HG02885 (cell line): Measurements from ENCODE around the gene G3BP1.
"Not testable (repeated sequence)": the region's sequence is repeated elsewhere in the genome, so short reads cannot be mapped to it uniquely, and the experiment has no call there.

ENCODE experiments used
- ATAC-seq: cut with Tn5 transposase; IDR thresholded peaks from one replicate; pipeline ENCODE4 v1.9.1; 2021; ENCODE audit warnings: mild to moderate bottlenecking; ENCODE audit not compliant: unreplicated experiment, poor library complexity

Gene G3BP1

DNA sequence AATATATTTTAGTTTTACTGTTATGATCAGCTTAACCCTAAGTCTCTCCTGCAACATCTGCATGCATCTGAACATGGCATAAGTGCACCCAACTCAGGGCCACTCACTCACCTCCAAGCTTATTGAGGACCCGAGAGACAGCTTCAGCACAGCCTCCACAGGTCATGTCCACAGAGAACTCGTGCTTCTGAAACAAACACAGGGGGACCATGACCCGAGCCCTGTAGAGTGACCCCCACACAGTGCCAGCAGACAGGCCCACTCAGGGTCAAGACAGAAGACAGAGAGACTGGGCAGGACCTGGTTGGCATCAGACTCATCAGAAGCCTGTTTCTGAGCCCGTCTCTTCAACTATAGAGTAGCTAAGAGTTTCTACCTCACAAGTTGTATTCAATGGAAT lies 20.2 kb upstream of the G3BP1 start:
- ATAC-seq, result no peak

DNA sequence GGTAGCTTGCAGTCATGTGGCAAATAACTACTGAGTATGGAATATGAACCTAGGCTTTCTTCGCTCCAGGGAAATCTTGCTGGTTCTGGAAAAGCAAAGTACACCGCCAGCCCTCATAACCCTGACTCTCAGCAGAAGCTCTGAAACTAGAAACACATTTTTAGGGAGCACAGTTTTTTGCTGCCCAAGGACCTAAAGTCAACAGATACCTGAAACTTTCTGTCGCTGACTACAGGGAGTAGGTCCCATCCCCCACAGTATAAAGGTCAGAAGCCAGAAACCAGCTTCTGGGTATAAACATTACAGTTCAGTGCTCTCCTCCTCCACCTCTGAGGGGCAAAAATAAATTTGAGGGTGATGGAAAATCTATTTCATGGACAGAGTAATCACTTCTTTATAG lies 16.4 kb upstream of the G3BP1 start:
- ATAC-seq, result no peak

DNA sequence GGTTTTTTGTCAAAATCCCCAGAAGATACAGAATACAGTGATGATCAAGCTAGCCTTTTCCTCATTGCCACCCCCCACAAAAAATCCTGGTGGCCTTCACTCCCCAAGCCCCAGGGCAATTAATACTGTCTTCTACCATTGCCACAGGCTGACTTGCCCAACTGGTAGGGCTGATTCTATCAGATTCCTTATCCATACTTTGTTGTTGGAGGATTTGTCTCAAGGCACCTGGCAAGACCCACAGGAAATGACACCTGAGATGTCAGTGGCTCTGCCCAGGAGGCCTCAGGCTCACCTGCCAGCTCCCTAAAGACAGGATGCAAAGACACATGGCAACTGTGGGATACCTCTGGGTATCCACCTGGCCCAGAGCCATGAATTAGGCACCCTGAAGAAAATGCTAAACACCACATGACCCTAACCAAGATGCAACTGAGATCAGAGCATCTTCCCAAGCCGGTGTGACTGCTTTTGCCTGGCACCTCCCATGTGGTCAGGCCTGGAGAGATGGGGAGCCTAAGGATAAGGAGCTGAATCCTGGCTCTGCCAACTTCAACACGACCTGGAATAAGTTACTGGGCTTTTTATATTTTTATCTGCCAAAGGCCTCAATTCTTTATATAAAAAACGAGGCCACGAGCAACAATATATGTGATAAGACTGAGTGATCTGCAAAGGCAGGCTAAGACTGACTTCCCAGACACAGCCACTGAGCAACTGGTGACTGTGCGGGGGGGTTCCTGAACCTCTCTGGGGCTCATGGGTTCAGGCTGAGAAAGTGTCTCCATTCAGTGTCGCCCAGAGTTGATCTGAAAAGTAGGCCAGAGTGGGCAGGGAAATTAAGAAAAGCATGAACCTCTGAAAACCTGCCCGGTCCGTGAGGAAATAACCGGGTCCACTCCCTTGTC lies 14.3 kb upstream of the G3BP1 start:
- ATAC-seq, result peak; percentile 24

DNA sequence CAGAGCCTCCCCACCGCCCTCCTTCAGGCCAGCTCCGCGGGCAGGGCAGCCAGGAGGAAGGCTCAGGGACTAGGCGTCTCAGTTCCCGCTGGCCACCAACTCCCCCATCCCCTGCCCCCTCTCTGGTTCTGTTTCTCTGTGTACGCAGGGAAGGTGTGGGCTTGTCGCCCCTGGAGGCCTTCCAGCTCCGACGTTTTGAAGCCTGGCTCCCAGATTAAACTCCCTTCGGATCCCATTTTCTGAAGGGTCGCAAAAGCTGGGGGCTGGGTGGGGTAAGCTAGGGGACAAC lies 13.7 kb upstream of the G3BP1 start:
- ATAC-seq, result peak; percentile 17

DNA sequence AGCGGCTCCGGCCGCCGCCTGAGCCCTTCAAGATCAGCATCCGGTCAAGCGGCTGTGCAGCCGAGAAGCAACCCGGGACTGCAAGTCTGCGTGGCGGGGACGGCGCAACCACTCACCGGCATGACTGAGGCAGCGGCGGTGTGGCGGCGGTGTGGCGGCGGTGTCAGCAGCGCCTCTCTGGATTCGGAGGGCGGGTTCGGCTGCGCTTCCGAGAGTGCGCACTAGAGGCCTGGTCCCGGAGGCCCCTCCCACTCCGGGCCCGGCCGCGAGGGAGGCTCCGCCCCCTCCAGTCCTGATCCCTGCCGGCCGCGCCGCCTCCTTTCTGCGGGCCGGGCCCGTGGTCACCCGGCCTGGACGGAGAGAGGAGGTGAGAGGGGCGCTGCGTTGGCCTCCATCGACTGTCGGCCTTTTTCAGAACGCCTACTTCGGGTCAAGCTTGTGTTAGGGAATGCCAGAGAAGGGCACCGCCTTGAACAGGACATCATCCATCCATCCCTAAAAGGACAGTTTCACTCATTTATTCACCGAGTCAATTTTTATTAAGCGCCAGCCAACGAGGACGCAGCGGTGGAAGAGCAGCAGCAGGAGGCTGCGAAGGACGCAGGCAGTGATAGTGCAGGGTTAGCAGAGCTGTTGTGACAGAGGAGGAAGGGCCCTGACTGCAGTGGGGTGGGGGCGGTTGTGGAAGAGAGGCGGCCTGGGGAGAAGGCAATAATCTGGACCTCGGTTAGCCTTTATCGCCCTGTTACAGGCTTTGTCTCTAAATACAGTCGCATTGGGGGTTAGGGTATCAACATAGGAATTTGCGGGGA lies 13.1 kb upstream of the G3BP1 start, which contains the start of gene ATOX1:
Gene ATOX1, minus strand, starts transcription at position 202 of the 812 bp plus-strand sequence. Its CDS starts 80 bp downstream, at position 122.
- ATAC-seq, result peak; percentile 95

DNA sequence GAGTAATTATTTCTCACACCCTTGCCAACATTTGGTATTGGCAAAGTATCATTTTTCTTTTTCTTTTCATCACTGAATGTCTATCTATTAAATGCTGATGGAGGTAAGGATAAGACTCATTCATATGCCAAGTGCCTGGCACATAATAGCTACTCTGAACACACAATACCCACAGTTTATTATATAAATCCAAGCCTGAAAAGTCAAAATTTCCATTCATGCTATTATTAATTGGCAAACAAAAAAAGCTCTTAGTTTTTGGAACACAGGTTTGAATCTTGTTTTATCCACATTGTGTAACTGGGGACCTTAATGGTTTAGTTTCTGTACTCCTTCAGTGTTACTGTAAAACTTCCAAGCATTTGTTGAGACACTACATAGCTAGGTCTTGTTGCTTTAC lies 7.0 kb upstream of the G3BP1 start:
- ATAC-seq, result no peak

DNA sequence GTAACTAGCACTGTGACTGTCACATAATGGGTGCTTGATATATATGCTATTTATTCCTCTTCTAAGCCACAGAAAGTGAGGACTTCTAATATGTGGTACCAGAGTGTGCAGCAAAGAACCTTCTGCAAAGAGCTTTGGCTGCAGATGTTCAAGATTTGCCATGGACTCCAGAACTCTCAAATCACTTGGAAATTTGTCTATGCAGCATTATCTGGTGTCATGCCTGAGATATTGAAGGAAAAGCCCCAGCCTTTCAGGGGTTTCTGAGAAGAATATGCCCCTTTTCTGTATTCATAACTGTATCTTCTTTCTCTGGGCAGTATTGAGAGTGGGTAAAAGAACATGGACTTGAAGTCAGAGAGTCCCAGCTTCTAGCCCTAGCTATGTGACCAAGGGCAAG lies 4.8 kb upstream of the G3BP1 start:
- ATAC-seq, result no peak

DNA sequence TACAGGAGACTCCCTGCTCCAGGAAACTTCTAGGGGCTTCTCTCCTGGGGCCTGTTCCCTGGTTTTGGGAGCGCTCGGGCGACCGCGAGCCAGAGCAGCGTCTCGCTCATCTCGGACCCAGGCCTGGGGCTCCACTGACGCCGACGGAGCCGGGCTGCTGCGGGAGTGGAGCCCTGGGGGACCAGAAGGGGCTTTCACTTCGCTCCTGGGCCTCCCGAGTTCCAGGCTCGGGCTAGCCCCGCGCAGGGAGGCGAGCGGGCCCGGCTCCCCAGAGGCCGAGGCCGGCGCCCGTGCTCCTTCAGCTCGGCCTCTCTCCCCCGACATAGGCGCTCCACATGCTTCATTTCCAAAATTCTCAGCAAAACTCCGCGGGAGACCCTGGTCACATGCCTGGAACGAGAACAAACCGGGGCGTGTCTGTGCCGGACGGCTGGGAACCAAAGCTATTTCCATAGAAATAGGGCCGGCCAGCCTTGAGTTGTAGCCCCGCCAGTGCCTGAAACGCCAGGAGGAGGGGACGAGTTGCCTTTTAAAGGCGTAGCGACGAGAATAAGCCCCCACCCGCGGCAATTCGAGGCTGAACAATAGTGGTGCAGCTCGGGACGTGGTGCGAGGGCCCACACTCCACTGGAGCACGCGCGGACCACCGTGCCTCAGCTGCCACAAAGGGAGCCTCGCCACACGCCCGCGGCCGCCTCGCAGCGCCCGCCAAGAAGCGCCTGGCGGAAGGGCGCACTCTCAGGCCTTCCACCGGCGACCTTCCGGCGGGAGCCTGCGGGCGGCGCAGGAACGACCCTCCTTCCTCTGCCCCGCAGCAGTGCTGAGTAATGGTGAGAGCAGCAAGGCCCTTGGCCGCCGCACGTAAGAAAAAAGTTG lies 1.1 kb upstream of the G3BP1 start:
- peak; percentile 24 for ATAC-seq

DNA sequence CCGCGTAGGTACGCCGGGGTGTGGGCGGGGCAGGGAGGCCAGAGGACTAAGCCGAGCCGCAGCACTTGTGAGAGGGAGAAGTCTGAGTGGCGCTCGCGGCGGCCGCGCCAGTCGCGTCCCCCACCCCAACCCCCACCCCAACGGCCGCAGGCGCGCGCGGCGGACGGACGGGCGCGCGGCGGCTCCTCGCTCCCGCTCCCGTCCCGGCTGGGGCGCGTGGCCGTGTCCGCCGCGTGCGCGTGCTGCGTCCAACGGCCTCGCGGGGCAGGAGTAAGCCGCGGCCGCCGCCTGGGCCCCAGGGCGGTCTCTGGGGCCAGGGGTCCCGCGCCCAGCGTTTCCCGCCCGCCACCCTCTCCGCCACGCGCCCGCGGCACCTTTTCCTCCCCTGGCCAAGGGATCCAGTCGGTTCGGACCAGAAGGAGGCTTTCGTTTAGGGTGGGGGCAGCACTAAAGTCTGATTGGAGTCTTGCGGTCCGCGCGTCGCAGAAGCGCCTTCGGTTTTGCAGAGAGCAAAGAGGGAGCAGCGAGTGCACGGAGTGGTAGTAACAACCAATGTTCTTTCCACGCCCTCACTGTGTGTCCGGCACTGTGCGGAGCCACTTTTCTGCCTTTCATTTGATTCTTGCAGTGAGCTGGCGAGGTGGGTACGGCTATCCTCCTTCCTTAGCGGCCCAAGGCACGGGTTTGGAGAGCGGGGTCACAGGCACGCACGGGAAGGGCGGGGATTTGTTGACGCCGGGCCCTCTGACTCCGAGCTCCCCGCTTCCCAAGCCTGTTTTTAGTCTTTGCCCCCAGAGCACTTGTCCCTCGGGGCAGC lies 483 bp downstream of the G3BP1 start:
- ATAC-seq, result no peak

DNA sequence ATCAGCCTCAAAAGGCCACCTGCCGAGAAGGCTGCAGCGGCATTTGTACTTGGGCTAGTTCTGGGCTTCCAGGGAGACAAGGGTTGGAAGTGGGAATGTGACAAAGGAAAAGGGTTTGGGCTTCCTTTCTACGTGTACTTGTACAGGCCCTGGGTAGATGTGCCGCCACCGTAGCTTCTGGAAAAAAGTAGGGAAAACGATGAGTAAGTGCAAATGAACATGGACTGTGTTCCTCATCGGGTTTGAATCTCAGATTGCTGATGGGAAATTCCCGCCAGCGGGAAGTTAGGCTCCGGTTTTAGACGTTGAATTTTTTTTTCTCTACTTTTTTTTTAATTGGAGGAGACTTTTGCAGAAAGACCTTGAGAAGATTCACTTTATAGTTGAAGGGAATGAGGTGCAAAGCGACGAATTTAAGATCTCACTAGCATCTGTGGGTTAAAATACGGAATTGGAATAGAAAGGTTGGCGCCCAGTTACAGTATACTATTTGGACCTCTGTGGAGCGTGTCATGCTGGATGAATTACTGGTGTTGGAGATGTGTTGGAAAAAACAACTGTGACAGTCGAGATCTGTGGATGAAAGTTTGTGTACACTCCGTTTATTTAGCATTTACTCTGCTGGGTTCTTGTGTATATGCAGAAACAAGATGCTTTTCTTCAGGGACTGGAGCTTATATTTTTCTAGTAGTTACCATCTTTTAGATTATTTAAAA lies 1.2 kb downstream of the G3BP1 start:
- no peak for ATAC-seq

DNA sequence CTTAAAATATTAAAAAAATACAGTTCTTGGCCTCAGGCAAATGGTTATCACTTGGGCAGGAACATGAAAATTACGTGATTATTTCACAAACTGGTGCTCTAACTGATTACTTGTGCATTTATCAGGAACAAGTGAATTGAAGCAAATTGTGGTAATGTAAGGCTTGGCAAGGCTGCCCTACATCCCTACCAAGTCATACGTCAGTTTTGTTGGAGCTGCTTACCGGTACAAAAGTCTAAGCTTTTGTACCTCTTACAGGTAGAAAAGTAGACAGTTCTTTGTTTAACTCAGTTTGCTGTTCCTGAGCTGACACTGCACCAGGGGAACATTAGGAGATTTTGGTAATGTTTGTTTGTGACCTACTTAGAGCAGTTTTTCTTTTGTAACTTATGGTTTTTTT lies 2.2 kb downstream of the G3BP1 start:
- no peak for ATAC-seq

DNA sequence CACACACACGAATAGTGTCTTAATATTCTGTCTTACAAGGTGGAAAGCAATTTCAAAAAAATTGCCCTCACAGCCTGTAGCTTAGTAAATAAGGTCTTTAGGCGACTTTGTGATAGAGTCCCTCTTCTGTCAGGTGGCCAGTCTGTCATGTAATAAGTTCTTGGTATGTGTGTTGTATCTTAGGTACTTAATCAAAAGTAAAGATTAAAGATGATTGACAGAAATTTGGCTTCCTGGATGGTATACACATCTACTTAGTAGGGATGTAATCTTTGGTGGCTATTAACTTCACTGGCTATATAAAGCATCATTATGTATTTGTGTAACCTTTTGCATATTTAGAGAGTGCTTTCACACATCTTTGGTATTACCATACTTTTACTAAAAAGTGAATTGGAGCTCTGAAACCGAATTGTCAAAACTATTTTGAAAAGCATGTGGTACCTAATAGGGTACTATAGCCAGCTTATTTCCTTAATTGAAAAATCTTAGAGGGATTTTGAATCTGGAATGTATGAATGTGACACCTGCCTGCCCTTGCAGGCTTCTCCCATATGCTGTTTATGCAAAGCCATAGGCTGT lies 3.4 kb downstream of the G3BP1 start:
- ATAC-seq, result no peak

DNA sequence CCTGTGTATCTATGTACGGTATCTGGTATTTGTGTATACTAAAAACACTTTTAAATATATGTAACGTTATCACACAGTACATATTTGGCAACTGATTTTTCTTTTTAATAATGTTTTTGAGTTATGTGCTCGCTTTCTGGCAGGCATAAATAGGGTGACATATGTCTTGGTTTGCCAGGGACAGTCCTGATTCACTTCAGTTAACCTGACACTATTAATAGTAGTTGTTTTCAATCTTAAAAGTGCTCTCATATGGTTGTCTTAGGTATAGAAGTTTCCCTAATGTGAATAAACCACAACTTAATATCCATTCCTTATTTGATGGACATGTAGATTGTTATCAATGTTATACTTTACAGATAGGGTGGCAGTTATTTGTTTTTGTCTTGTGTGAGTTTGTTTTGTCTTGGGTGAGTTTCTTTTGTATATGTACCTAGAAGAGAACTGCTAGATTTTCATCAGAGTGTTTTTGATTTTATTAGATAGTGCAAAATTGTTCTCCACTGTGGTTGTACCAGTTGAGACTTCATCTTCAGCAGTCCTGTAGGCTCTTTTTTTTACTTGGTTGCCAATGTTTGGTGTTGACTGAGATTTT lies 7.9 kb downstream of the G3BP1 start:
- ATAC-seq, result peak; percentile 56

DNA sequence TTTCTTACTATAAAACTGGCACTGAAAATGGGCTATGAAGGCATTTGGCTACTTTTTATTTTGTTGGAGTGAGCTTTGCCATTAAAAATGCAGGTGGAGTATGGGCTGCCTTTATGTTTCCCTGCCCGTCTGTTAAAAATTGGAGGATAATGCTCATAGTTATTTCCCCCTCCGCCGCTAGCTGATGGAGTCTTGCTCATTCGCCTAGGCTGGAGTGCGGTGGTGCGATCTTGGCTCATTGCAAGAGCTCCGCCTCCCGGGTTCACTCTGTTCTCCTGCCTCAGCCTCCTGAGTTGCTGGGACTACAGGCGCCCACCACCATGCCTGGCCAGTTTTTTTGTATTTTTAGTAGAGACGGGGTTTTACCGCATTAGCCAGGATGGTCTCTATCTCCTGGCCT lies 8.6 kb downstream of the G3BP1 start:
- ATAC-seq, result no peak

DNA sequence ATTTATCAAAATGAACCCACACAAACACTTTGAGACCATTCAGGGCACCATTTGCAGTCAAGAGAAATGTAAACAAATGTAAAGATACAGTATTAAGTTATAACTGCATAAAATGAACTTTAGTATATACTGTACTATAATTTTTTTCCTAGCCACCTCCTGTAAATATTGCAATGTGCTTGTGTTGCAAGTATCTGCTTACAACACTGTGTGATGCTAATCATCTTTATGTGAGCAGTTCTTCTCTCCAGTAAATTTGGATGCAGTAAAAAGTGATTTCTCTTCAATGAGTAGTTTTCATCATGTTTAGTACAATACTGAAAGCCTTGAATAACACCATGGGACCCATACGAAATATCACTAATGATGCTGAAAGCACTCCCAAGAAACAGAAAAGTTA lies 9.4 kb downstream of the G3BP1 start:
- no peak for ATAC-seq

DNA sequence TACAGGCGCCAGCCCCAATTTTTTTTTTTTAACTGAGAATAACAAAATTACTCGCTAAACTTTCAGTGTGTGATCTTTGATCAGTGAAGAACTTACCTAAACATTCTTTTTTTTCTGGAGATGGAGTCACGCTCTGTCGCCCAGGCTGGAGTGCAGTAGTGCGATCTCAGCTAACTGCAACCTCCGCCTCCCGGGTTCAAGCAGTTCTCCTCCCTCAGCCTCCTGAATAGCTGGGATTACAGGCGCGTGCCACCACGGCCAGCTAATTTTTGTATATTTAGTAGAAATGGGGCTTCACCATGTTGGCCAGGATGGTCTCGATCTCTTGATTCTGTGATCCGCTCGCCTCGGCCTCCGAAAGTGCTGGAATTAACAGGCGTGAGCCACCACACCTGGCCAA lies 11.9 kb downstream of the G3BP1 start:
- not testable (repeated sequence) for ATAC-seq

DNA sequence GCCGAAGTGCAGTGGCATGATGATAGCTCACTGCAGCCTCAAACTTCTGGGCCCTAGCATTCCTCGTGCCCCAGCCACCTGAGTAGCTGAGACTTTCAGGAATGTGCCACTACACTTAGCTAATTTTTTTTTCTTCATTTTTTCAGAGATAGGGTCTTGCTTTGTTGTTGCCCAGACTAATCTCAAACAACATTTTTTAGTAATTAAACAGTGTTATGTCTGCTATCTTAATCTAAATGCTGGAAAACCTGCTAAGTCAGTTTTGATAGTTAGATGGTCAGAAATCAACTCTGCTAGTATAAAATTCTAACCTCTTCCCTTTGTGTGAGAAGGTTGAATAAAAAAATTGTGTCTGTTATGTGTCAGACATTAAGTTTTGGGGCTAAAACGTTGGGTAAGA lies 12.4 kb downstream of the G3BP1 start:
- ATAC-seq, result no peak

DNA sequence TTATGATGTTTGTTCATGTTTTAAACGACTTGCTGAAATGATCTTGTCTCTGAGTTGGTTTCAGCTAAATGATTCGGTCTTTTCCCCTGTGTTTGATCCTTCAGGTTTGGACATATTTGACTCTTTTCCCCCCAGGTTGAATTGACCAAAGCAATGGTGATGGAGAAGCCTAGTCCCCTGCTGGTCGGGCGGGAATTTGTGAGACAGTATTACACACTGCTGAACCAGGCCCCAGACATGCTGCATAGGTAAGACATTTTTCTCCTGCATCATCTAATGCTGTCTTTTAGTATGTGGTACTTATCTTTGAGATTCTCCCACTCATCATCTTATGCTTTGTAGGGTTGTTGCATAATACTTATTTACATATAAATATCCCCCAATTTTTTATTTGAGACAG lies 14.7 kb downstream of the G3BP1 start:
- no peak for ATAC-seq
